Upper lobe of left lung (tissue), 6 donors: Measurements from ENCODE around the gene USP48. TPM values are rescaled to one million over a fixed set of nuclear protein-coding genes. Genes with fewer than 3 reads are reported as not detected.
A peak's percentile ranks its signal among the peaks of the same experiment; 100 is the strongest.
"Not testable (repeated sequence)": the region's sequence is repeated elsewhere in the genome, so short reads cannot be mapped to it uniquely, and the experiment has no call there.

Experiments used
- ATAC-seq, 2 donors: fragments of 200-7000 bp; cut with Tn5 transposase; one replicate each; pipeline ENCODE4 v1.9.1; 2022; ENCODE audit warnings: mild to moderate bottlenecking in 2 of 2, moderate library complexity in 2 of 2; ENCODE audit not compliant: low FRiP score in 2 of 2
- DNase-seq, 2 donors: peaks; one replicate each; pipeline ENCODE4 v3.0.0-alpha.2; 2019 to 2020
- H3K27ac ChIP-seq, 4 donors: fragments of 200-600 bp; sonication (generic); one replicate each; pipeline ENCODE4 v1.5.1; 2016 to 2019
- H3K27me3 ChIP-seq, 4 donors: fragments of 200-600 bp; sonication (generic); one replicate each; pipeline ENCODE4 v1.5.1; 2017 to 2019
- H3K36me3 ChIP-seq, 4 donors: fragments of 200-600 bp; sonication (generic); one replicate each; pipeline ENCODE4 v1.5.1; 2016 to 2019
- H3K4me1 ChIP-seq, 4 donors: fragments of 200-600 bp; sonication (generic); one replicate each; pipeline ENCODE4 v1.5.1; 2018 to 2019
- H3K4me3 ChIP-seq, 4 donors: fragments of 200-600 bp; sonication (generic); one replicate each; pipeline ENCODE4 v1.5.1; 2017 to 2019; ENCODE audit warnings: mild to moderate bottlenecking in 2 of 4, moderate library complexity in 1 of 4
- H3K9me3 ChIP-seq, 4 donors: fragments of 200-600 bp; sonication (generic); one replicate each; pipeline ENCODE4 v1.5.1; 2018 to 2019
- CTCF ChIP-seq, 6 experiments: fragments of 450-650 bp in 4 of 6; fragments of 200-600 bp in 2 of 6; sonication (generic) in 2 of 6; IDR thresholded peaks; one replicate each; pipeline ENCODE4 v1.5.1; 2016 to 2019; ENCODE audit warnings: antibody characterized with exemption in 6 of 6
- EP300 ChIP-seq, 4 donors: sonication (generic); formaldehyde crosslinking; IDR thresholded peaks; one replicate each; pipeline ENCODE4 v1.5.1; 2017; ENCODE audit warnings: antibody characterized with exemption in 4 of 4, control low read depth in 2 of 4
- POLR2A ChIP-seq, 4 donors: fragments of 450-650 bp; IDR thresholded peaks; one replicate each; pipeline ENCODE4 v1.5.1; 2016 to 2017; ENCODE audit warnings: antibody characterized with exemption in 4 of 4, mild to moderate bottlenecking in 2 of 4
- POLR2AphosphoS5 ChIP-seq, 2 donors: sonication (generic); formaldehyde crosslinking; IDR thresholded peaks; one replicate each; pipeline ENCODE4 v1.5.1; 2017; ENCODE audit warnings: antibody characterized with exemption in 2 of 2
- WGBS, 2 donors: methylation state at CpG; one replicate each; pipeline ENCODE4 v1.1.5; 2017 to 2018; 5-methylcytosine and 5-hydroxymethylcytosine counted together
- total RNA-seq, 6 donors: library from RNA; depleted of rRNA in 4 of 6; stranded (reverse); fragments of >200 nt in 4 of 6; gene quantifications; one replicate each; pipeline versions ENCODE4 v1.1.0 to v1.2.1, GENCODE V29; 2016 to 2021
- donor health status: DM: no; HTN: no; CAD: no; lungs with moderate emphysema.
- donor health status: DM: no; HTN: yes; CAD: no; lungs with severe emphysema.

The USP48 gene
- total RNA-seq, 6 donors from 2014 or later, result 39.1 to 173 (median 53.4) TPM

GRCh38 chr1:21770201-21770600, 12.7 kb downstream of the USP48 start:
- 93 to 97% methylated on average over 2 of the region's 2 CpGs for WGBS, 2 donors
- DNase-seq (no peak), ATAC-seq (no peak)
- Histone ChIP-seq H3K4me1 (peaks cover 25 to 55% (median 35%) of the 10 kb centered on the region in 4 donors), H3K36me3 (no peaks in the 10 kb centered on the region), H3K9me3 (no peaks in the 10 kb centered on the region), H3K27ac (no peak overlapping the region), H3K27me3 (no peaks in the 10 kb centered on the region), H3K4me3 (no peak overlapping the region)
- TF ChIP-seq CTCF (IDR thresholded peaks at IDR 0.05) (no peak), EP300 (IDR thresholded peaks at IDR 0.05) (no peak), POLR2A (IDR thresholded peaks at IDR 0.05) (no peak), POLR2AphosphoS5 (IDR thresholded peaks at IDR 0.05) (no peak)

- not testable (repeated sequence) for ATAC-seq, DNase-seq, H3K27me3 ChIP-seq, H3K9me3 ChIP-seq, H3K4me3 ChIP-seq, H3K36me3 ChIP-seq
- WGBS, 2 donors, result 95 to 96% methylated on average over 8 of the region's 8 CpGs
- H3K27ac ChIP-seq, result peak overlapping the region in 2 of 4 donors; percentile 27 to 66
- peaks cover 40 to 63% (median 52%) of the 10 kb centered on the region in 4 donors for H3K4me1 ChIP-seq
These were observed 15.8 kb downstream of the USP48 start for GRCh38 chr1:21767106-21767505.

- Histone ChIP-seq H3K27ac (no peak overlapping the region), H3K4me1 (peaks cover 40 to 72% (median 52%) of the 10 kb centered on the region in 4 donors)
- no peak for TF ChIP-seq CTCF (IDR thresholded peaks at IDR 0.05)
- TF ChIP-seq POLR2A (IDR thresholded peaks at IDR 0.05), result no peak
- no peak for TF ChIP-seq POLR2AphosphoS5 (IDR thresholded peaks at IDR 0.05)
- no peak for TF ChIP-seq EP300 (IDR thresholded peaks at IDR 0.05)
These were observed 16.7 kb downstream of the USP48 start for GRCh38 chr1:21766210-21766609.

GRCh38 chr1:21764615-21765423, 18.1 kb downstream of the USP48 start:
- no peak overlapping the region for H3K4me3 ChIP-seq
- peak in 1 of 2 donors; percentile 76 for DNase-seq
- WGBS, 2 donors, result 43 to 44% methylated on average over 10 to 13 of the region's 13 CpGs
- ATAC-seq, result peak; percentile 75 to 77
- peak overlapping the region; percentile 22 to 63 (median 31) for H3K27ac ChIP-seq
- TF ChIP-seq POLR2AphosphoS5 (IDR thresholded peaks at IDR 0.05) (no peak), POLR2A (IDR thresholded peaks at IDR 0.05) (no peak), EP300 (IDR thresholded peaks at IDR 0.05) (no peak), CTCF (IDR thresholded peaks at IDR 0.05) (no peak)
- H3K9me3 ChIP-seq, result no peaks in the 10 kb centered on the region
- peaks cover 40 to 72% (median 52%) of the 10 kb centered on the region in 4 donors for H3K4me1 ChIP-seq
- no peaks in the 10 kb centered on the region for H3K36me3 ChIP-seq
- H3K27me3 ChIP-seq, result no peaks in the 10 kb centered on the region

More at GRCh38 chr1:21766210-21766609, 16.7 kb downstream of the USP48 start:
- Histone ChIP-seq H3K4me3 (no peak overlapping the region), H3K27me3 (no peaks in the 10 kb centered on the region), H3K9me3 (no peaks in the 10 kb centered on the region), H3K36me3 (no peaks in the 10 kb centered on the region)
- ATAC-seq (no peak), DNase-seq (no peak)
- WGBS, 2 donors, result 70 to 94% methylated on average over 4 of the region's 4 CpGs

GRCh38 chr1:21763694-21764419, 19.1 kb downstream of the USP48 start:
- peaks cover 40 to 72% (median 50%) of the 10 kb centered on the region in 4 donors for H3K4me1 ChIP-seq
- no peaks in the 10 kb centered on the region for H3K27me3 ChIP-seq
- no peak for ATAC-seq
- TF ChIP-seq EP300 (IDR thresholded peaks at IDR 0.05) (no peak), POLR2A (IDR thresholded peaks at IDR 0.05) (no peak), POLR2AphosphoS5 (IDR thresholded peaks at IDR 0.05) (no peak), CTCF (IDR thresholded peaks at IDR 0.05) (no peak)
- no peaks in the 10 kb centered on the region for H3K9me3 ChIP-seq
- H3K36me3 ChIP-seq, result no peaks in the 10 kb centered on the region
- no peak for DNase-seq
- H3K4me3 ChIP-seq, result no peak overlapping the region
- WGBS, 2 donors, result 63 to 76% methylated on average over 7 of the region's 7 CpGs
- peak overlapping the region in 3 of 4 donors; percentile 19 to 63 (median 25) for H3K27ac ChIP-seq
